ENCODE measurements around the gene SEC14L5.

DNA sequence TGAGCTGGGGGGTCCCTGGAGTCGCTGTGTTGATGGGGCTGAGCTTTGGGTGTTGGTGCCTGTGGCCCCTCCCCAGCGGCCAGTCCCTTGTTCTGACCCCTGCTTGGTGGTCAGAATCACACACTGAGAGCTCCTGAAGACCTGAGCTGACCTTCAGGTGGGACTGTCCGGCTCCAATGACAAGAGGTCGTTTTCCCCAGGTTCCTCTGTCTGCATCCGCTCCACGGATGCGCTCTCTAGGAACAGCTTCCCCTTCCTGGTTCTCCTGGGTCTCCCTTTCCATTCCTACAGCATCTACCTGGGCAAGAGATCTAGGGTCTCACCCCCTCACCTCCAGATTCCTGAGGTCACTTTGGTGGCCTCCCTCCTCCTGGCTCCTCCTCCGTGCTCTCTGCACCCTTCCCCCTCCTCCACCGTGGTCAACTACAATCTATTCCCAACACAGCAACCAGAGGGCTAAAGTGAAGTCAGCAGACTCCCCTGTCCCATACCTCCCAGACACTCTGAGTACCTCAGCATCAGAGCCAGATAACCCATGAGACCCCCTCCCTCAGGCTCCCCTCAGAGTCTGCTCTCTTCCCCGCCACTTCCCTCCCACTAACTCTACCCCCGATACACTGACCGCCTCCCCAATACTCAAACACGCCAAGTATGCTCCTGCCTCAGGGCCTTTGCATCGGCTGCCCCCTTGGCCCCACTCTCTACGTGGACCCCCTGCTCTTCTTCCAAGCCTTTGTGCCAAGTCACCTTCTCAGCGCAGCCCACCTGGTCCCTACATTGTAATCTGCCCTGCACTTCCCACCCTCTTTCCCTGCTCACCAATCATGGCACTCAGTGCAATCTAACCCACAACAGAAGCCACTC, 9.0 kb upstream of the SEC14L5 start:
- TF ChIP-seq, protein P1, sequence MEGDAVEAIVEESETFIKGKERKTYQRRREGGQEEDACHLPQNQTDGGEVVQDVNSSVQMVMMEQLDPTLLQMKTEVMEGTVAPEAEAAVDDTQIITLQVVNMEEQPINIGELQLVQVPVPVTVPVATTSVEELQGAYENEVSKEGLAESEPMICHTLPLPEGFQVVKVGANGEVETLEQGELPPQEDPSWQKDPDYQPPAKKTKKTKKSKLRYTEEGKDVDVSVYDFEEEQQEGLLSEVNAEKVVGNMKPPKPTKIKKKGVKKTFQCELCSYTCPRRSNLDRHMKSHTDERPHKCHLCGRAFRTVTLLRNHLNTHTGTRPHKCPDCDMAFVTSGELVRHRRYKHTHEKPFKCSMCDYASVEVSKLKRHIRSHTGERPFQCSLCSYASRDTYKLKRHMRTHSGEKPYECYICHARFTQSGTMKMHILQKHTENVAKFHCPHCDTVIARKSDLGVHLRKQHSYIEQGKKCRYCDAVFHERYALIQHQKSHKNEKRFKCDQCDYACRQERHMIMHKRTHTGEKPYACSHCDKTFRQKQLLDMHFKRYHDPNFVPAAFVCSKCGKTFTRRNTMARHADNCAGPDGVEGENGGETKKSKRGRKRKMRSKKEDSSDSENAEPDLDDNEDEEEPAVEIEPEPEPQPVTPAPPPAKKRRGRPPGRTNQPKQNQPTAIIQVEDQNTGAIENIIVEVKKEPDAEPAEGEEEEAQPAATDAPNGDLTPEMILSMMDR (IDR thresholded peaks at IDR 0.05; ENCODE audit: poor library complexity), result no peak
- TF ChIP-seq EZH2 (IDR thresholded peaks at IDR 0.05; ENCODE audit: borderline replicate concordance), result no peak
